SIG-M5 treated with dmso at 0.1 percent for 504 hours (cell line): ENCODE results near the gene TNFSF13B.
"Not testable (repeated sequence)": the region's sequence is repeated elsewhere in the genome, so short reads cannot be mapped to it uniquely, and the experiment has no call there.

ENCODE experiments used
- DNase-seq: peaks from one replicate; lab custom pipeline; 2025; ENCODE audit not compliant: unreplicated experiment; lab: John Stamatoyannopoulos, UW

TNFSF13B gene

GRCh38 chr13:108269601-108270328 lies at the start of gene TNFSF13B:
Gene TNFSF13B, plus strand, starts transcription at chr13:108269718. Its CDS starts 178 bp downstream, at chr13:108269896.
- peak; percentile 99 for DNase-seq

GRCh38 chr13:108220041-108220440 lies 49.5 kb upstream of the TNFSF13B start:
- DNase-seq: no peak

GRCh38 chr13:108223687-108224503 lies 45.6 kb upstream of the TNFSF13B start:
- DNase-seq: no peak

GRCh38 chr13:108225440-108225839 lies 44.1 kb upstream of the TNFSF13B start:
- DNase-seq: no peak

GRCh38 chr13:108226184-108226583 lies 43.3 kb upstream of the TNFSF13B start:
- no peak for DNase-seq

- DNase-seq: peak; percentile 51
Measured at GRCh38 chr13:108227651-108228272, 41.8 kb upstream of the TNFSF13B start.

- no peak for DNase-seq
Measured at GRCh38 chr13:108230377-108230776, 39.1 kb upstream of the TNFSF13B start.

GRCh38 chr13:108249150-108249549 lies 20.4 kb upstream of the TNFSF13B start:
- DNase-seq: no peak

GRCh38 chr13:108257248-108257647 lies 12.3 kb upstream of the TNFSF13B start:
- no peak for DNase-seq

GRCh38 chr13:108263621-108264355 lies 5.7 kb upstream of the TNFSF13B start:
- no peak for DNase-seq

- DNase-seq: peak; percentile 39
Measured at GRCh38 chr13:108266321-108266990, 3.1 kb upstream of the TNFSF13B start.

GRCh38 chr13:108267347-108267746 lies 2.2 kb upstream of the TNFSF13B start:
- DNase-seq: peak; percentile 65

GRCh38 chr13:108267855-108268254 lies 1.7 kb upstream of the TNFSF13B start:
- DNase-seq: not testable (repeated sequence)

- peak; percentile 61 for DNase-seq
Measured at GRCh38 chr13:108268466-108269112, 929 bp upstream of the TNFSF13B start.

- peak; percentile 26 for DNase-seq
Measured at GRCh38 chr13:108270442-108270841, 924 bp downstream of the TNFSF13B start.

- DNase-seq: peak; percentile 55
Measured at GRCh38 chr13:108272333-108272732, 2.8 kb downstream of the TNFSF13B start.

- DNase-seq: no peak
Measured at GRCh38 chr13:108273429-108274118, 4.1 kb downstream of the TNFSF13B start.

- DNase-seq: no peak
Measured at GRCh38 chr13:108274718-108275117, 5.2 kb downstream of the TNFSF13B start.

GRCh38 chr13:108276060-108276459 lies 6.5 kb downstream of the TNFSF13B start:
- no peak for DNase-seq
